Panc1 (cell line): ENCODE results near the gene RHBDL1. TPM values are rescaled to one million over a fixed set of nuclear protein-coding genes. Genes with fewer than 3 reads are reported as not detected.

Experiments used
- ATAC-seq: fragments of 200-7000 bp; cut with Tn5 transposase; 2 replicates; pipeline ENCODE4 v1.9.1; 2020; ENCODE audit warnings: mild to moderate bottlenecking, moderate library complexity
- BruUV-seq: library from RNA; stranded (reverse); fragments of 400-500 nt; replicated peaks from 2 replicates; lab custom pipeline; 2021; lab: Mats Ljungman, UMichigan
- CTCF ChIA-PET: fragments of 300-600 bp; sonication (Branson Sonifier 250); formaldehyde crosslinking; loops from one replicate; lab custom pipeline; 2022; ENCODE audit warnings: antibody characterized with exemption; lab: Charles Lee
- POLR2A ChIA-PET: fragments of 300-600 bp; sonication (Branson Sonifier 250); formaldehyde crosslinking; loops from one replicate; lab custom pipeline; 2022; ENCODE audit warnings: antibody characterized with exemption; lab: Charles Lee
- DNase-seq: peaks from one replicate; pipeline ENCODE4 v3.0.0-alpha.2; 2010; ENCODE audit warnings: low read depth, low spot score
- H3K27ac ChIP-seq: 2 replicates; pipeline ENCODE4 v1.5.1; 2011; ENCODE audit warnings: mild to moderate bottlenecking, low read length, inconsistent platforms
- H3K27me3 ChIP-seq: fragments of 200-500 bp; sonication (Bioruptor generic); 2 replicates; pipeline ENCODE4 v1.6.0; 2014; ENCODE audit warnings: low read length, inconsistent platforms; ENCODE audit not compliant: control insufficient read depth, insufficient read depth
- H3K36me3 ChIP-seq: fragments of 200-500 bp; sonication (Bioruptor generic); 2 replicates; pipeline ENCODE4 v1.5.1; 2014; ENCODE audit warnings: inconsistent platforms, mild to moderate bottlenecking, low read length, moderate library complexity; ENCODE audit not compliant: control insufficient read depth, insufficient read depth
- H3K4me1 ChIP-seq: 2 replicates; pipeline ENCODE4 v1.5.1; 2011; ENCODE audit warnings: inconsistent platforms, mild to moderate bottlenecking, low read length, moderate library complexity; ENCODE audit not compliant: control insufficient read depth, insufficient read depth
- H3K4me3 ChIP-seq, 2 experiments: 2 replicates each; pipeline ENCODE4 v1.5.1; 2011 to 2012; ENCODE audit warnings: low read depth in 2 of 2, low read length in 2 of 2, mild to moderate bottlenecking in 2 of 2, inconsistent platforms in 1 of 2, moderate library complexity in 1 of 2
- H3K9me3 ChIP-seq: fragments of 200-500 bp; sonication (Bioruptor generic); 2 replicates; pipeline ENCODE4 v1.5.1; 2014; ENCODE audit warnings: low read depth, mild to moderate bottlenecking, inconsistent platforms, low read length, moderate library complexity; ENCODE audit not compliant: control insufficient read depth, insufficient read depth
- CTCF ChIP-seq: fragments of 450-650 bp; IDR thresholded peaks from 2 replicates; pipeline ENCODE4 v1.5.1; 2017; ENCODE audit warnings: mild to moderate bottlenecking
- POLR2AphosphoS5 ChIP-seq: IDR thresholded peaks from 2 replicates; pipeline ENCODE4 v1.6.1; 2012; ENCODE audit warnings: mild to moderate bottlenecking, low read depth, low read length, moderate library complexity
- REST ChIP-seq, 2 experiments: IDR thresholded peaks; 2 replicates each; pipeline ENCODE4 v1.6.1; 2011 to 2012; ENCODE audit warnings: low read depth in 2 of 2, control low read depth in 1 of 2, low read length in 1 of 2, mild to moderate bottlenecking in 1 of 2, moderate library complexity in 1 of 2; ENCODE audit not compliant: insufficient read depth in 1 of 2
- SIN3A ChIP-seq: IDR thresholded peaks from 2 replicates; pipeline ENCODE4 v1.6.1; 2012; ENCODE audit warnings: low read depth, mild to moderate bottlenecking, low read length, moderate library complexity, borderline replicate concordance; ENCODE audit not compliant: insufficient read depth
- TCF7L2 ChIP-seq: IDR thresholded peaks from 2 replicates; pipeline ENCODE4 v1.6.1; 2011; ENCODE audit warnings: mild to moderate bottlenecking, low read depth, low read length, inconsistent platforms
- in situ Hi-C: cut with HindIII; loops from 2 replicates; pipeline ENCODE4 v1.10.0; 2016; ENCODE audit warnings: low sequenced_read_pairs, low pct_unique_long_range_greater_than_20kb
- intact Hi-C: fragments of 100-400 bp; cut with micrococcal nuclease; formaldehyde crosslinking; loops from one replicate; pipeline ENCODE4 v1.10.0; 2022; ENCODE audit not compliant: unreplicated experiment
- total RNA-seq: library from RNA; stranded (reverse); gene quantifications from one replicate; pipeline ENCODE4 v1.2.1, GENCODE V29; 2021; ENCODE audit not compliant: unreplicated experiment

Gene RHBDL1
- total RNA-seq, 1 experiment from 2014 or later = 6.6 TPM

GRCh38 chr16:633336-634050, 42.0 kb upstream of the RHBDL1 start:
- no peak overlapping the region for H3K4me3 ChIP-seq
- DNase-seq = no peak
- in situ Hi-C loops (no loop called here), intact Hi-C loops (no loop called here)
- H3K27ac ChIP-seq = no peak overlapping the region
- H3K36me3 ChIP-seq = no peaks in the 10 kb centered on the region
- POLR2A ChIA-PET = no interaction called here
- no peaks in the 10 kb centered on the region for H3K27me3 ChIP-seq
- no TSS peak for BruUV-seq
- TF ChIP-seq SIN3A = no peak
- peaks cover 41% of the 10 kb centered on the region for H3K4me1 ChIP-seq
- CTCF ChIA-PET = no interaction called here
- ATAC-seq = no peak
- no peaks in the 10 kb centered on the region for H3K9me3 ChIP-seq

DNA sequence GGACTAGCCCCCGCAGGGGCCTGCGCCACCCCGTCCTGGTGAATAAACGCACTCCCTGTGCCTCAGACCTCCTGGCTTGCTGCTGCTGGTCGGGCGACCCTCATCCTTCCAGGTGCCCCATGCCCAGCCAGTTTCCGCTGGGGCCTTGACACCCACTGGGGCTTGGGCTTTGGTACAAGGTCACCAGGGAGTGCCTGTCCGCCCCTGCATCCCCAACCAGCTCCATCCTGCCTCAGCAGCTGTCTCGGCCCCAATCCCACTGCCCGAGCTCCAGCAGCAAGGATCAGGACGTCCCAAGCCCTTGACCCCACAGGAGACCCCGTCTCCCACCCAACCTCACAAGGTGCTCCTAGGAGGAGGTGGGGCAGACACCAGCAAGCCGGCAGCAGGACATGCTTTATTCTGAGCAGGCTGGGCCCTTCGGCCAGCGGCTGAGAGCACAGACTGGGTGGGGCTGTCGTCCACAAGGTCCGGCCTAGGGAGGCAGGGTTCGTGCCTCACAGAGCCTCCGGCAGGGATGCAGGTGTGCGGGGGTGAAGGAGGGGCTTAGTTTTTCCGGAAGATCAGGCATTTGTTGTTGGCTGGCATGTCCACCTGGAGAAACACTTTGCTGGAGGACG, 41.3 kb upstream of the RHBDL1 start:
- no TSS peak for BruUV-seq

More for the DNA sequence above, 41.3 kb upstream of the RHBDL1 start:
- Histone ChIP-seq H3K27ac (no peak overlapping the region), H3K36me3 (no peaks in the 10 kb centered on the region), H3K27me3 (no peaks in the 10 kb centered on the region), H3K4me1 (peaks cover 43% of the 10 kb centered on the region), H3K4me3 (no peak overlapping the region), H3K9me3 (no peaks in the 10 kb centered on the region)
- POLR2A ChIA-PET = no interaction called here
- intact Hi-C loops = no loop called here
- in situ Hi-C loops = no loop called here
- TF ChIP-seq POLR2AphosphoS5 = no peak
- no peak for TF ChIP-seq REST (IDR thresholded peaks at IDR 0.05; ENCODE audit: insufficient read depth in 1 of 2, low read depth in 2 of 2, low read length in 1 of 2)
- TF ChIP-seq TCF7L2 = no peak
- no peak for TF ChIP-seq CTCF
- TF ChIP-seq SIN3A = no peak
- DNase-seq (no peak), ATAC-seq (no peak)
- CTCF ChIA-PET = no interaction called here
